ENCODE measurements around the gene NPIPB13.
"Not testable (repeated sequence)": the region's sequence is repeated elsewhere in the genome, so short reads cannot be mapped to it uniquely, and the experiment has no call there.

NPIPB13 gene

GRCh38 chr16:30248379-30248778 is at the start of gene NPIPB13:
NPIPB13 (minus strand) TSS chr16:30248479; CDS start chr16:30245573, 2,906 bp downstream.
- not testable (repeated sequence) for DNase-seq

GRCh38 chr16:30282357-30282756 is 34.1 kb upstream of the NPIPB13 start:
- not testable (repeated sequence) for DNase-seq

GRCh38 chr16:30278523-30278922 is 30.2 kb upstream of the NPIPB13 start:
- DNase-seq = not testable (repeated sequence)

- not testable (repeated sequence) for DNase-seq
These were observed 31.2 kb downstream of the NPIPB13 start for GRCh38 chr16:30217082-30217481.

GRCh38 chr16:30211414-30211813 is 36.9 kb downstream of the NPIPB13 start:
- DNase-seq = not testable (repeated sequence)

DNA sequence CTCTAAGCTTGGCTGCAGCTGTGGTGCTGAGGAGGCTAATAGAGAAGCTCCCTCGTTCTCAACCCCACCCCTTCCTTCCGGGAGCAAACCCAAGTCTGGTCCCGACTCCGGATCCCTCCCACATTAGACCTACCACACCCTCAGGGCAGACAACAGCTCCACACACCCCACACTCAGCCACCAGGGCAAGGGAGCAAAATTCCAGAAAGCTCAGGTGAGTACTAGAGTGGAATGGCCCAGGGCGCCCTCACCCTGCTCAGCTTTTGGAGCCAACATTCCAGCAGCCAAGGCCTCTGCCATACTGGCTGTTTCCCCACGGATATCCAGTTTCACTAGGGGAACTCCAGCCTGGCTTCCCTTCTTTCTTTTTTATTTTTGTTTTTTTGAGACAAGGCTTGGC is 39.2 kb downstream of the NPIPB13 start:
- DNase-seq = not testable (repeated sequence)

GRCh38 chr16:30207063-30207704 is 41.1 kb downstream of the NPIPB13 start:
- not testable (repeated sequence) for DNase-seq

DNA sequence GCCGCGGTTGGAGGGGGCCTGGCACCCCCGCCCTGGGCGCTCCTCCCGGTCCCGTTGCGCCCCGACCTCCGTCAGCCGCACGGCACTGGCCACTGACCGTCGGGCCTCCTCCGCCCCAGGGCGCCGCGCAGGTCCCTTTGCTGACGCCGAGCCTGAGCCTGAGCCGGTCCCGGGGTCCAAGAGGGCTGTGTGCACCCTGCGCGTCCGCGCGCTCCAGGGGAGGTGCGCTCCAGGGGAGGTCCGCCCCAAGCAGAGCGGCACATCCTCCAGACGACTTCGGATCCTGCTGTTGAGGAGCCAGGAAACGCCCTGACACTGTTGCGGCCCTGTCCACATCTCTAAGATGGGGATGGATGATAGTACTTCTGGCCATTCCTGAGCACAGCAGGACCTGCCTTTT is 42.0 kb downstream of the NPIPB13 start:
- not testable (repeated sequence) for DNase-seq

GRCh38 chr16:30205541-30206236 is 42.6 kb downstream of the NPIPB13 start:
- not testable (repeated sequence) for DNase-seq

DNA sequence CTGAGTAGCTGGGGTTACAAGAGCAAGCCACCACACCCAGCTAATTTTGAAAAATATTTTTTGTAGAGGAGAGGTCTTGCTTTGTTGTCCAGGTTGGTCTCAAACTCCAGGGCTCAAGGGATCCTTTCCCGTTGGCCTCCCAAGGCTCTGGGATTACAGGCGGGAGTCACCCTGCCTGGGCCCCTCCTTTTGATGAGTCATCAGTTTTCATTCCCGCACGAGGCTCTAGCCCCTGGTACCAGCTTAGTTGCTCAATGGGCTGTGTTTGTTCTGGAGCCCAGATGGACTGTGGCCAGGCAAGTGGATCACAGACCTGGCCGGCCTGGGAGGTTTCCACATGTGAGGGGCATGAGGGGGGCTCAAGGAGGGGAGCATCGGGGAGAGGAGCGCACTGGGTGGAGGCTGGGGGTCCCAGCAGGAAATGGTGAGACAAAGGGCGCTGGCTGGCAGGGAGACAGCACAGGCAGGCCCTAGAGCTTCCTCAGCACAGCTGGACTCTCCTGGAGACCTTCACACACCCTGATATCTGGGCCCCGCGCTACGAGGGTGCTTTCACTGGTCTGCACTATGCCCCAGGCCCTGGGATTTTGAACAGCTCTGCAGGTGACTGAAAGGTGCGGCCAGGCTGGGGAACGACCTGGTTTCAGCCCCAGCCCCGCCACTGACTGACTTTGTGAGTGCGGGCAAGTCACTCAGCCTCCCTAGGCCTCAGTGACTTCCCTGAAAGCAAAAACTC is 48.5 kb downstream of the NPIPB13 start:
- not testable (repeated sequence) for DNase-seq

GRCh38 chr16:30199049-30199448 is 49.2 kb downstream of the NPIPB13 start, which contains the start of gene SULT1A3:
SULT1A3 (plus strand) TSS chr16:30199255; CDS start chr16:30200729, 1,474 bp downstream.
- DNase-seq = not testable (repeated sequence)

All from CD4-positive, alpha-beta T cell treated with Interleukin-4 for 4 hours (primary cell).